GM10248 (cell line): ENCODE results near the gene TMEM31.

ENCODE experiments used
- CTCF ChIA-PET: fragments of 300-600 bp; sonication (Branson Sonifier 250); formaldehyde crosslinking; extraction: SDS; loops from one replicate; lab custom pipeline; 2021; ENCODE audit warnings: antibody characterized with exemption; lab: Yijun Ruan, JAX
- POLR2A ChIA-PET: fragments of 350-650 bp; sonication (Branson Sonifier 250); formaldehyde crosslinking; extraction: SDS; loops from one replicate; lab custom pipeline; 2020; ENCODE audit warnings: antibody characterized with exemption; lab: Yijun Ruan, JAX
- DNase-seq: peaks from one replicate; pipeline ENCODE4 v3.0.0; 2012; ENCODE audit errors: extremely low spot score
- TF ChIP-seq, protein P1 (sequence below): IDR thresholded peaks from 2 replicates; pipeline ENCODE4 v1.5.1; 2012; ENCODE audit warnings: mild to moderate bottlenecking, low read depth; ENCODE audit errors: extremely low read depth, missing control alignments, control extremely low read depth

TMEM31 gene

DNA sequence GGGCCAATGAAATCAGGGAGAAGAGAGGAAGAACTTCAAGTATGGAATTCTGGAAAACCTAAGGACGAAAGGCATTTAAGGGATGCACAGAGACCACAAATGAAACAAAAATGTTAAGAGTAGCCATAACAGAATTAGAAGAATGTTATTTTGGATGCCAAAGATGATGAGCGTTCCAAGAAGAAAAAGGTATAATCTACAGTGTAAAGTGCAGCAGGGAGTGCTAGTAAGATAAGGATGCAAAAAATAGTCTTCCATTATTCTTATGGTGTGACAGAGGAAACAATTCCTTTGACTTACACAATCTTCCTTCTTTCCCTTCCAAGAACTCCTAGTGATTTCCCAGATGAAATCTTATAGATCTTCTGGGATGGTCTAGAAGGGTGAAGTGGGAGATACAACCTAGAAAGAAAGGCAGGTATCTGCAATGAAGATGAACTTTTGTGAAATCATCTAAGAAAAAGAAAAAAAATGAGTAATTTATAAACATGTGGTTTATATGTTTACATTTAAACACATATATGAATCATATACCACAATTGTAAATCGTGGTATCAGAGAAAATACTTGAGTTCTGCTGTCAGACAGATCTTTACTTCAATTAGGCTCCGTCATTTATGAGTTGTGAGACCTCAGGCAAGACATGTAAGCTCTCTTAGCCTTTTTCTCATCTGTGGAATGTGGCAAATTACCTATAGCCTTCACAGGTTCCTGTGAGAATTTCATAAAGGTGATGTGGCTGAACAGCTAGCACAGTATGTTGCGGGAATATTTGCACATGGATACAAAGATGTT, 32.3 kb upstream of the TMEM31 start:
- ChIA-PET POLR2A (no interaction called here), CTCF (no interaction called here)
- TF ChIP-seq, protein P1, sequence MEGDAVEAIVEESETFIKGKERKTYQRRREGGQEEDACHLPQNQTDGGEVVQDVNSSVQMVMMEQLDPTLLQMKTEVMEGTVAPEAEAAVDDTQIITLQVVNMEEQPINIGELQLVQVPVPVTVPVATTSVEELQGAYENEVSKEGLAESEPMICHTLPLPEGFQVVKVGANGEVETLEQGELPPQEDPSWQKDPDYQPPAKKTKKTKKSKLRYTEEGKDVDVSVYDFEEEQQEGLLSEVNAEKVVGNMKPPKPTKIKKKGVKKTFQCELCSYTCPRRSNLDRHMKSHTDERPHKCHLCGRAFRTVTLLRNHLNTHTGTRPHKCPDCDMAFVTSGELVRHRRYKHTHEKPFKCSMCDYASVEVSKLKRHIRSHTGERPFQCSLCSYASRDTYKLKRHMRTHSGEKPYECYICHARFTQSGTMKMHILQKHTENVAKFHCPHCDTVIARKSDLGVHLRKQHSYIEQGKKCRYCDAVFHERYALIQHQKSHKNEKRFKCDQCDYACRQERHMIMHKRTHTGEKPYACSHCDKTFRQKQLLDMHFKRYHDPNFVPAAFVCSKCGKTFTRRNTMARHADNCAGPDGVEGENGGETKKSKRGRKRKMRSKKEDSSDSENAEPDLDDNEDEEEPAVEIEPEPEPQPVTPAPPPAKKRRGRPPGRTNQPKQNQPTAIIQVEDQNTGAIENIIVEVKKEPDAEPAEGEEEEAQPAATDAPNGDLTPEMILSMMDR, result no peak
- no peak for DNase-seq

DNA sequence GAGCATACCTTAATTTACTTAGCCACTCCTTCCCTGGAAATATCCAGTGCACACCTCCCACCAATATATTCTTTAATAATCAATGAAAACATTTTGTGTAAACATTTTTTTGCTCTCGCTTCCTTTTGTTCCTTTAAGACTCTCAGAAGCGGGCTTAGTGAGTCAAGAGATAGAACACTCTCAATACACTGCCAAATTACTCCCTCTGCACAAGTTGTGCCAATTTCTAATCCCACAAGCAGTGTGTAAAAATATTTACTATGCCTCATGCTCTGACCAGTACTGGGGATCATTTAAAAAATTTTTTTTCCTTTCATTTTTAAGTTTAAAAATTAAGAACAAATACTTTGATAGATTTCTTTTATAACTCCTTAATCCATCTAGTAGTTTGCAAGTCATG, 29.3 kb upstream of the TMEM31 start:
- TF ChIP-seq, protein P1, result no peak
- POLR2A ChIA-PET, result no interaction called here
- no peak for DNase-seq
- CTCF ChIA-PET, result no interaction called here

DNA sequence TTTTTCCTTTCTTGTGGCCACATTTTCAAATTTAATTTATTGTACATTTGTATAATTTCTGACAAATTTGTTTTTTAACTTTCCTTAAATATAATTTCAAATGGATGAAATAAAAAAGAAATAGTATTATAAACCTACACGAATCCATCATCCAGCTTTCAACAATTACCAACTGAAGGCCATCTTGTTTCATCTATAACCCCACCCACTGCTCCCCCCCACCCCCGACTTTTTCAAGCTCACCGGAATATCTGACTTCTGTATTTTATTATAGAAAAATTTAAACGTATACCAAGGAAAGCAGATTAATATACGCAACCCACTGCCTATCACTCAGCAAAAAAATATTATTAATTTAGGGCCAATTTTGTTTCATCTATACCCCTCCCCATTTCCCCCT, 25.3 kb upstream of the TMEM31 start:
- ChIA-PET POLR2A (interaction anchor here (0.6 kb wide), 1 partner anchor 17 kb away, joined by 7 read pairs; no protein-coding TSS in a partner anchor), CTCF (interaction anchor here (0.5 kb wide), 1 partner anchor 25 kb away, joined by 3 read pairs; the partner anchor contains the start of gene TMEM31)
- TF ChIP-seq, protein P1, result no peak
- no peak for DNase-seq

DNA sequence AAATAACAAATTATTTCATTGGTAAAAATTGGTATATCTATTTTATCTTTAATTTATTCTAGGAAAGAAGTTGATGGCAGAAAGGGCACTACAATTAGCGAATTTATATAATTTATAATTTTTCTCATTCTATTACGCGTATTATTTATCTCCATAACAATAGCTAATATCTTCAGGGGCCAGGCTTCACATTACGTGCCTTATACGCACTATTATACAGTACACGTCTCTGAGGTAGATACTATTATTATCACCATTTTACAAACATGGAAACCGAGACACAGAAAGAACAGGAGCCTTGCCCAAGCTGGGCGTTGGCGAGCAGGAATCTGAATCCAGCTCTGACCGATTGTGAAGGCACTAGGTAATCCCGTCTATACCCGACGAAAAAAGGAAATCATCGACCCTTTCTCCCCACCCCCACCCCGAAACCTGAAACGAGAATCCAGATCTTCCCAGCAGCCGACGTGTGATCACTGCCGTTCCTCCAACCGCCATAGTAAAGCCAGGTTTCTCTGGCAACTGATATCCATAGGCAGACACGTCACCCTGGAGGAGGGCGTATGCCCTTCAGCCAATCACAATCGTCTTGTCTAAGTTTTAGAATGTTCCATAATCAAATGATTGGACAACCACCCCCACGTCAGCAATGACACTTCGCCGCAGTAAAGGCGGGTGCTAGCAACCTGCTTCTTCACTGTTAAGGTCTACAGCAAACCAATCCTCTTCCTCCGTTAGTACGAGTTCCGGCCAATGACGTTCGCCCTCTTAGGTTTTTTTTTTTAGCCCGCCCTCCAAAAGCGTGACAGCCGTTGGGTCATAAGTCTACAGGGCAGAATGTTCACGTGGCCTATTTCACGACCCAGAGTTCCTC, 24.3 kb upstream of the TMEM31 start, which contains the start of gene MORF4L2:
MORF4L2 (minus strand) TSS at position 501 of the 874 bp plus-strand sequence. CDS start 9,672 bp downstream, outside the sequence.
- TF ChIP-seq, protein P1, result no peak
- CTCF ChIA-PET, result interaction anchor here (1.0 to 1.2 kb wide), 2 partner anchors 25 to 166 kb away, joined by 3 to 5 read pairs; no protein-coding TSS in a partner anchor
- DNase-seq, result peak; percentile 69
- POLR2A ChIA-PET, result interaction anchor here (0.7 to 1.0 kb wide), 5 partner anchors 126 to 1104 kb away, joined by 3 to 8 read pairs (median 4); no protein-coding TSS in a partner anchor

DNA sequence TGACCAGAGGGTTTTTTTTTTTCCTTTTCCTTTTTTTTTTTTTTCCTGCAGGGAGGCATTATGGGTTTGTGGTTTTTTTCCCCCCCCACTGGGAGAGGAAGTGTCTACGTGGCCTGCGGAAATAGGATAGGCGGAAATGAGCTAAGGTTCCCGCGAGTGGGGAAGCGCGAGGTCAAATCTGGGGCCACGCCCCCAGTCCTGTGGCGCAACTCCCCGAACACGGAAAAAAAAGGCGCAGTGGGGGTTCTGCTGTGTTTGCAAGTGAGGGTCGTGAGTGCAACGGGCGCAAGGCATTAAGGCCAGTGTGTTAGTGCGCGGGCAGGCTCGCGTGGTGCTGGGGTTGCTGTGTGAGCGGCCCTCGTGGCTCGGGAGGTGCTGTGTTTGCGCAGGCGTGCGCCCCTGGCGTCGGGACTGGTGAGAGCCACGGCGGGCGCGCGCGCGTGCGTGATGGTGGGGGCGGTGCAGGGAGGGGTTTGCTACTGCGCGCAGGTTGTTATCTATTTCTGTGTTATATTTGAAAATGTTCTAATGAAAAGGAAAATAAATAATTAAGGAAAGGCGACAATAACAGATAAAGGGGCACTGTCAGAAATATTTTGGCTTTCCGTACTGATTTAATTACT, 23.5 kb upstream of the TMEM31 start:
- TF ChIP-seq, protein P1, result no peak
- CTCF ChIA-PET, result interaction anchor here (1.0 to 1.2 kb wide), 2 partner anchors 25 to 167 kb away, joined by 3 to 5 read pairs; no protein-coding TSS in a partner anchor
- DNase-seq, result peak; percentile 54
- POLR2A ChIA-PET, result interaction anchor here (0.7 to 1.0 kb wide), 5 partner anchors 127 to 1105 kb away, joined by 3 to 8 read pairs (median 4); no protein-coding TSS in a partner anchor
